Cardiac muscle cell (in vitro differentiated cells and primary cell): ENCODE results near the gene SERBP1. TPM values are rescaled to one million over a fixed set of nuclear protein-coding genes. Genes with fewer than 3 reads are reported as not detected.
A peak's percentile ranks its signal among the peaks of the same experiment; 100 is the strongest.

ENCODE experiments used
- DNase-seq, 2 donors: peaks; one replicate each; pipeline versions ENCODE4 v3.0.0 to v3.0.0-alpha.2; 2010 to 2017; ENCODE audit warnings: low read depth in 1 of 2, low spot score in 1 of 2
- H3K27ac ChIP-seq: fragments of 200-600 bp; sonication (generic); 2 replicates; pipeline ENCODE4 v1.5.1; 2016
- H3K27me3 ChIP-seq: fragments of 200-600 bp; sonication (generic); 2 replicates; pipeline ENCODE4 v1.6.0; 2016; ENCODE audit warnings: control low read depth
- H3K36me3 ChIP-seq: fragments of 200-600 bp; sonication (generic); 2 replicates; pipeline ENCODE4 v1.5.1; 2016; ENCODE audit warnings: control low read depth
- H3K4me1 ChIP-seq: fragments of 200-600 bp; sonication (generic); 2 replicates; pipeline ENCODE4 v1.8.1; 2017; ENCODE audit warnings: low read depth, mild to moderate bottlenecking, mixed run types
- H3K4me3 ChIP-seq: fragments of 200-600 bp; sonication (generic); 2 replicates; pipeline ENCODE4 v1.5.1; 2016; ENCODE audit warnings: mild to moderate bottlenecking
- H3K9me3 ChIP-seq: fragments of 200-600 bp; sonication (generic); 2 replicates; pipeline ENCODE4 v1.5.1; 2017; ENCODE audit warnings: low read depth, mild to moderate bottlenecking, control low read depth
- polyA plus RNA-seq: library from polyadenylated mRNA; unstranded; fragments of >200 nt; fragmentation: Nextera tagmentation; extraction: Ambion mirVana; gene quantifications from 2 replicates; pipeline ENCODE4 v1.2.1, GENCODE V29; 2016
- total RNA-seq: library from RNA; depleted of rRNA; stranded (reverse); fragments of >200 nt; gene quantifications from 2 replicates; pipeline ENCODE4 v1.2.3, GENCODE V29; 2016
- TF ChIP-seq, protein P1 (sequence below): IDR thresholded peaks from 2 replicates; pipeline ENCODE4 v1.5.1; 2012; ENCODE audit warnings: low read depth, mild to moderate bottlenecking, low read length

SERBP1 gene
- total and polyA plus RNA-seq, 2 experiments from 2014 or later = 136 to 433 TPM

DNA sequence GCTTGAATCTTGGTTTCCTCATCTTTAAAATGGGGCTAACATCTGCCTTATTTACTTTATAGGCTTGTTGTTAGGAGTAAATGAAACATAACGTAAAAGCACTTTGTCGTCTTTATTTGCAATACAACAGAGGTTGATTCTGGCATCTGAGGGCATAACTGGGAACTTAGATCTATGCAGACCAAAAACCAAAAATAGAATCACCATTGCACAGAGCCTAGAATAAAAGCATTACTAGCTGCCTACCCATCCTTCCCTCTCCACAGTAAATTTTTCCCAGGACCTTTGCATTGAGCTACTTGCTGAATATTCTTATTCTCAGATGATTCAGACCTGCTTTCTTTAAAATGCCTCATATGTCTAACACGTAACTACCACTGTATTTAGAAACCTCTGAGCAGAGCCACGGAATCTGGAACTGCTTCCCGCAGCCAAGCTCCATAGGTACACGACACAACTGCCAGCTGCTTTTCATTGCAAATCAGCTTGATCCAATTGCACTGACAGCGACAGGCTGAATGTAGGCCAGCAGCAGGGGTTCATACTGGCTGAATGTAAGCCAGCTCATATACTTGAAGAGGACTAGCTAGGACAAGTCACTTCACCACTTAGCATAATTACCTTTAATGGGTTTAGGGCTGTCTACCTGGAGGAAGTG, 33.2 kb upstream of the SERBP1 start:
- H3K27ac ChIP-seq = peak overlapping the region; percentile 32
- TF ChIP-seq, protein P1, sequence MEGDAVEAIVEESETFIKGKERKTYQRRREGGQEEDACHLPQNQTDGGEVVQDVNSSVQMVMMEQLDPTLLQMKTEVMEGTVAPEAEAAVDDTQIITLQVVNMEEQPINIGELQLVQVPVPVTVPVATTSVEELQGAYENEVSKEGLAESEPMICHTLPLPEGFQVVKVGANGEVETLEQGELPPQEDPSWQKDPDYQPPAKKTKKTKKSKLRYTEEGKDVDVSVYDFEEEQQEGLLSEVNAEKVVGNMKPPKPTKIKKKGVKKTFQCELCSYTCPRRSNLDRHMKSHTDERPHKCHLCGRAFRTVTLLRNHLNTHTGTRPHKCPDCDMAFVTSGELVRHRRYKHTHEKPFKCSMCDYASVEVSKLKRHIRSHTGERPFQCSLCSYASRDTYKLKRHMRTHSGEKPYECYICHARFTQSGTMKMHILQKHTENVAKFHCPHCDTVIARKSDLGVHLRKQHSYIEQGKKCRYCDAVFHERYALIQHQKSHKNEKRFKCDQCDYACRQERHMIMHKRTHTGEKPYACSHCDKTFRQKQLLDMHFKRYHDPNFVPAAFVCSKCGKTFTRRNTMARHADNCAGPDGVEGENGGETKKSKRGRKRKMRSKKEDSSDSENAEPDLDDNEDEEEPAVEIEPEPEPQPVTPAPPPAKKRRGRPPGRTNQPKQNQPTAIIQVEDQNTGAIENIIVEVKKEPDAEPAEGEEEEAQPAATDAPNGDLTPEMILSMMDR = no peak
- no peaks in the 10 kb centered on the region for H3K9me3 ChIP-seq
- H3K4me1 ChIP-seq = peaks cover 22% of the 10 kb centered on the region
- no peaks in the 10 kb centered on the region for H3K36me3 ChIP-seq
- H3K4me3 ChIP-seq = no peak overlapping the region
- no peaks in the 10 kb centered on the region for H3K27me3 ChIP-seq
- DNase-seq = peak in 1 of 2 donors; percentile 23

- H3K36me3 ChIP-seq = no peaks in the 10 kb centered on the region
- H3K4me3 ChIP-seq = no peak overlapping the region
- H3K9me3 ChIP-seq = no peaks in the 10 kb centered on the region
- peaks cover 22% of the 10 kb centered on the region for H3K4me1 ChIP-seq
- no peak overlapping the region for H3K27ac ChIP-seq
- DNase-seq = peak in 1 of 2 donors; percentile 5
- TF ChIP-seq, protein P1 = no peak
- H3K27me3 ChIP-seq = no peaks in the 10 kb centered on the region
Observed at GRCh38 chr1:67460676-67461500, 30.7 kb upstream of the SERBP1 start.

GRCh38 chr1:67459068-67459467, 28.9 kb upstream of the SERBP1 start:
- H3K36me3 ChIP-seq = no peaks in the 10 kb centered on the region
- DNase-seq = no peak
- peaks cover 22% of the 10 kb centered on the region for H3K4me1 ChIP-seq
- H3K27me3 ChIP-seq = no peaks in the 10 kb centered on the region
- H3K9me3 ChIP-seq = no peaks in the 10 kb centered on the region
- TF ChIP-seq, protein P1 = no peak
- no peak overlapping the region for H3K4me3 ChIP-seq
- H3K27ac ChIP-seq = no peak overlapping the region

GRCh38 chr1:67458663-67459062, 28.5 kb upstream of the SERBP1 start:
- Histone ChIP-seq H3K36me3 (no peaks in the 10 kb centered on the region), H3K27me3 (no peaks in the 10 kb centered on the region), H3K4me3 (no peak overlapping the region), H3K27ac (no peak overlapping the region), H3K9me3 (no peaks in the 10 kb centered on the region), H3K4me1 (peaks cover 21% of the 10 kb centered on the region)
- DNase-seq = no peak
- TF ChIP-seq, protein P1 = no peak

DNA sequence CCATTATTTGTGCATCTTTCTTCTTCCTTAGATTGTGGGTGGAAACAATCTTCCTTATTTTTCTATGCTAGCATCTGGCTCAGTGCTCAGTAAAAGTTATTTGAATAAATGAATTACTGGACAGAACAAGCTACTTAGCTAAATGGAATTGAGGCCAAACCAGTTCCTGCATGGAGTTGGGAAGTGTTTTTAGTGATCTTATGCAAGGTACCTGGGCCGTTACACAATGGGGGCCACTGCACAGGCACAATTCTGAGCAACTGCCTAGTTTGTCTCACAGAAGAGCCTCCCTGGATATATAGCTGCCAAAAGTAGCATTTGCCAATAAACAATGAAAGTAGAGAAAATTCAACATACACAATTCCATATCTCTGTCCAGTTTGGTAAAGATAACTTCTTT, 27.0 kb upstream of the SERBP1 start:
- H3K27me3 ChIP-seq = no peaks in the 10 kb centered on the region

More for the DNA sequence above, 27.0 kb upstream of the SERBP1 start:
- no peak overlapping the region for H3K27ac ChIP-seq
- no peaks in the 10 kb centered on the region for H3K9me3 ChIP-seq
- no peaks in the 10 kb centered on the region for H3K36me3 ChIP-seq
- DNase-seq = no peak
- H3K4me3 ChIP-seq = no peak overlapping the region
- peaks cover 18% of the 10 kb centered on the region for H3K4me1 ChIP-seq
- TF ChIP-seq, protein P1 = no peak
